ENCODE data around the gene ANO1. TPM values are rescaled to one million over a fixed set of nuclear protein-coding genes. Genes with fewer than 3 reads are reported as not detected.

Gene ANO1
- total and polyA plus RNA-seq, 4 donors = 7.8 to 64.8 (median 32.2) TPM

- Histone ChIP-seq H3K4me3 (ENCODE audit: low read depth in 1 of 3, low read length in 3 of 3) (no peak overlapping the region), H3K9me3 (ENCODE audit: control insufficient read depth in 4 of 4, low read length in 3 of 4) (no peaks in the 10 kb centered on the region), H3K27me3 (ENCODE audit: control insufficient read depth in 4 of 4, insufficient read depth in 4 of 4, low read length in 3 of 4) (no peaks in the 10 kb centered on the region), H3K4me1 (ENCODE audit: control insufficient read depth in 4 of 4, insufficient read depth in 4 of 4, low read length in 3 of 4) (peaks cover 1 to 6% (median 5%) of the 10 kb centered on the region in 4 donors), H3K27ac (ENCODE audit: low read depth in 1 of 2, low read length in 2 of 2) (no peak overlapping the region), H3K36me3 (ENCODE audit: control insufficient read depth in 4 of 4, insufficient read depth in 3 of 4, low read depth in 1 of 4, low read length in 3 of 4) (peaks cover 1 to 56% (median 18%) of the 10 kb centered on the region in 4 donors), H3K9ac (ENCODE audit: low read depth in 1 of 2, low read length in 2 of 2) (no peak overlapping the region)
- no peak for DNase-seq (ENCODE audit: low spot score)
- TF ChIP-seq GABPA (IDR thresholded peaks at IDR 0.05 in 1 of 2, conservative IDR thresholded peaks at IDR 0.05 in 1 of 2) = no peak
- TF ChIP-seq SP1 (IDR thresholded peaks at IDR 0.05) = no peak
- TF ChIP-seq RAD21 (IDR thresholded peaks at IDR 0.05) = no peak
- no peak for TF ChIP-seq EGR1 (IDR thresholded peaks at IDR 0.05; ENCODE audit: low read depth in 2 of 2)
- TF ChIP-seq FOXA2 (IDR thresholded peaks at IDR 0.05) = no peak
- TF ChIP-seq RXRA (IDR thresholded peaks at IDR 0.05) = no peak
- no peak for TF ChIP-seq HNF4G (IDR thresholded peaks at IDR 0.05)
- WGBS = 85% methylated on average over 16 of the region's 16 CpGs
Measured at GRCh38 chr11:70133771-70134335, 55.7 kb downstream of the ANO1 start.

- no peak for DNase-seq (ENCODE audit: low spot score)
- H3K4me1 ChIP-seq (ENCODE audit: control insufficient read depth in 4 of 4, insufficient read depth in 4 of 4, low read length in 3 of 4) = no peaks in the 10 kb centered on the region
- H3K4me3 ChIP-seq (ENCODE audit: low read depth in 1 of 3, low read length in 3 of 3) = no peak overlapping the region
- TF ChIP-seq, protein P1, sequence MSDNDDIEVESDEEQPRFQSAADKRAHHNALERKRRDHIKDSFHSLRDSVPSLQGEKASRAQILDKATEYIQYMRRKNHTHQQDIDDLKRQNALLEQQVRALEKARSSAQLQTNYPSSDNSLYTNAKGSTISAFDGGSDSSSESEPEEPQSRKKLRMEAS (IDR thresholded peaks at IDR 0.05) = no peak
- TF ChIP-seq, protein P2, sequence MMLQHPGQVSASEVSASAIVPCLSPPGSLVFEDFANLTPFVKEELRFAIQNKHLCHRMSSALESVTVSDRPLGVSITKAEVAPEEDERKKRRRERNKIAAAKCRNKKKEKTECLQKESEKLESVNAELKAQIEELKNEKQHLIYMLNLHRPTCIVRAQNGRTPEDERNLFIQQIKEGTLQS (IDR thresholded peaks at IDR 0.05) = no peak
- TF ChIP-seq RAD21 (IDR thresholded peaks at IDR 0.05) = no peak
- no peak for TF ChIP-seq TAF1 (conservative IDR thresholded peaks at IDR 0.05)
- TF ChIP-seq ZBTB33 (IDR thresholded peaks at IDR 0.05) = no peak
- TF ChIP-seq YY1 (IDR thresholded peaks at IDR 0.05) = no peak
- TF ChIP-seq FOXA2 (IDR thresholded peaks at IDR 0.05) = no peak
- TF ChIP-seq RXRA (IDR thresholded peaks at IDR 0.05) = no peak
- TF ChIP-seq, protein P3, sequence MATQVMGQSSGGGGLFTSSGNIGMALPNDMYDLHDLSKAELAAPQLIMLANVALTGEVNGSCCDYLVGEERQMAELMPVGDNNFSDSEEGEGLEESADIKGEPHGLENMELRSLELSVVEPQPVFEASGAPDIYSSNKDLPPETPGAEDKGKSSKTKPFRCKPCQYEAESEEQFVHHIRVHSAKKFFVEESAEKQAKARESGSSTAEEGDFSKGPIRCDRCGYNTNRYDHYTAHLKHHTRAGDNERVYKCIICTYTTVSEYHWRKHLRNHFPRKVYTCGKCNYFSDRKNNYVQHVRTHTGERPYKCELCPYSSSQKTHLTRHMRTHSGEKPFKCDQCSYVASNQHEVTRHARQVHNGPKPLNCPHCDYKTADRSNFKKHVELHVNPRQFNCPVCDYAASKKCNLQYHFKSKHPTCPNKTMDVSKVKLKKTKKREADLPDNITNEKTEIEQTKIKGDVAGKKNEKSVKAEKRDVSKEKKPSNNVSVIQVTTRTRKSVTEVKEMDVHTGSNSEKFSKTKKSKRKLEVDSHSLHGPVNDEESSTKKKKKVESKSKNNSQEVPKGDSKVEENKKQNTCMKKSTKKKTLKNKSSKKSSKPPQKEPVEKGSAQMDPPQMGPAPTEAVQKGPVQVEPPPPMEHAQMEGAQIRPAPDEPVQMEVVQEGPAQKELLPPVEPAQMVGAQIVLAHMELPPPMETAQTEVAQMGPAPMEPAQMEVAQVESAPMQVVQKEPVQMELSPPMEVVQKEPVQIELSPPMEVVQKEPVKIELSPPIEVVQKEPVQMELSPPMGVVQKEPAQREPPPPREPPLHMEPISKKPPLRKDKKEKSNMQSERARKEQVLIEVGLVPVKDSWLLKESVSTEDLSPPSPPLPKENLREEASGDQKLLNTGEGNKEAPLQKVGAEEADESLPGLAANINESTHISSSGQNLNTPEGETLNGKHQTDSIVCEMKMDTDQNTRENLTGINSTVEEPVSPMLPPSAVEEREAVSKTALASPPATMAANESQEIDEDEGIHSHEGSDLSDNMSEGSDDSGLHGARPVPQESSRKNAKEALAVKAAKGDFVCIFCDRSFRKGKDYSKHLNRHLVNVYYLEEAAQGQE (IDR thresholded peaks at IDR 0.05) = no peak
- TF ChIP-seq NR2F2 (IDR thresholded peaks at IDR 0.05) = no peak
- TF ChIP-seq JUND (IDR thresholded peaks at IDR 0.05) = no peak
- no peak overlapping the region for H3K27ac ChIP-seq (ENCODE audit: low read depth in 1 of 2, low read length in 2 of 2)
- H3K9ac ChIP-seq (ENCODE audit: low read depth in 1 of 2, low read length in 2 of 2) = no peak overlapping the region
- no peaks in the 10 kb centered on the region for H3K27me3 ChIP-seq (ENCODE audit: control insufficient read depth in 4 of 4, insufficient read depth in 4 of 4, low read length in 3 of 4)
- H3K9me3 ChIP-seq (ENCODE audit: control insufficient read depth in 4 of 4, low read length in 3 of 4) = no peaks in the 10 kb centered on the region
- WGBS = 92% methylated on average over 14 of the region's 14 CpGs
- H3K36me3 ChIP-seq (ENCODE audit: control insufficient read depth in 4 of 4, insufficient read depth in 3 of 4, low read depth in 1 of 4, low read length in 3 of 4) = peaks cover 1 to 57% (median 19%) of the 10 kb centered on the region in 4 donors
Measured at GRCh38 chr11:70134490-70134889, 56.4 kb downstream of the ANO1 start.

Data from liver (tissue), 9 donors.